Stimulated activated CD4-positive, alpha-beta T cell treated with anti-CD3 and anti-CD28 coated beads, Interleukin-2, amount 100 ng/mL, for 4 hours (primary cell): ENCODE data around the gene CETN2.
"Not testable (repeated sequence)": the region's sequence is repeated elsewhere in the genome, so short reads cannot be mapped to it uniquely, and the experiment has no call there.

ENCODE experiments used
- DNase-seq: peaks from one replicate; pipeline ENCODE4 v3.0.0-alpha.2; 2020; ENCODE audit warnings: low read depth

Gene CETN2

DNA sequence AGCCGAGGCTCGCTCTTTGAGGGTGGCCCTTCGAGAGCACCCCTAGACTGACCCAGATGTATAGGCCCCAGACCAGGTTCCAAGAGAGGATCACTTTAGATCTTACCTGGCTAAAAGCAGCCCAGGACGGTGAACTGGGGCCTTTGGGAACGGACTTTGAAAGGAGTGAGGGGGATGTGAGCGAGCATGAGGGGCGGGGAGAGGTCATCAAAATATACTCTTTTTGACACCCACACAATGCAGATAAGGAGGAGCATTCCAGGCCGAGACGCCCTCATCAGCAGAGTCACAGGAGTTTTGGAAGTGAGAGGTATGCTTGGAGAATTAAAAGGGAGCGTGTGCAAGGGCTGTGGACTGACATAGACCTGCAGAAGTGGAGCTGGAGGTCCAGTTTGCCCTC lies 834 bp upstream of the CETN2 start:
- DNase-seq, result no peak

- DNase-seq, result no peak
Observed at GRCh38 chrX:152824841-152825374, 5.6 kb downstream of the CETN2 start.

- no peak for DNase-seq
Observed at GRCh38 chrX:152823657-152824056, 6.9 kb downstream of the CETN2 start.

GRCh38 chrX:152822383-152823086 lies 8.0 kb downstream of the CETN2 start:
- DNase-seq, result no peak

GRCh38 chrX:152821145-152821765 lies 9.3 kb downstream of the CETN2 start:
- no peak for DNase-seq

- no peak for DNase-seq
Observed at GRCh38 chrX:152819732-152820131, 10.8 kb downstream of the CETN2 start.

DNA sequence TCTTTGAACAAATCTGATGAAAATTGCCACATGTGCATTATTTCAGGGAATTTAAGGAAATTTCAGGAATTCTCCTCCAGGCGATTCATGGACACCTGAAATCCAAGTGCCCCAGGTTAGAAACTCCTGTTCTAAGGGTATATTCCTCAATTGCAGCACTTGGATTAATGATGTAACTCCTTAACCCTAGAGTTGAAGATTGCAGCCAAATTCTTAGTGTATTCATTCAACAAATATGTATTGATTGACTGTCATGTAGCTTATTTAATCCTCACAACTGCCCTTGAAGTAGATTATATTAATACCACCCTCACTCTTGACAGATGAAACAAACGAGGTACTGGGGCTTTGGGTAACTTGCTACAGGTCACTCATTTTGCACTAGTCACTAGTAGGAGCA lies 11.3 kb downstream of the CETN2 start:
- no peak for DNase-seq

DNA sequence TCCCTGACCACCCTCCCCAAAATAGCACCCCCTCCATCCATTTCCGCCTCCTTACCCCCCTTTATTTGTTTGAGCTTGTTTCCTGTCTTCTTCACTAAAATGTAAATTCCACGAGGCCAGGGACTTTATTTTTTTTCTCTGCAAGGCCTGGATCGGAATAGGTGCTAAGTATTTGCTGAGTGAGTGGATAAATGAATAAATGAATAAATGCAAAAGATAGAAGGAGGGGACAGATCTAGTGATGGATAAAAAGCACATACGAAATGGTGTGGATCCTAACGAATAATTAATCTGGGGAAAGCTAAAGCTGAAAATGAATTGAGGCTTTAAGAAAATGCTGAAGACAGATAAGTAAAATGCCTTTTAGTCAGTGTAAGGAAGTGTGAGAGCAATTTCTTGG lies 12.2 kb downstream of the CETN2 start:
- DNase-seq, result no peak

GRCh38 chrX:152817078-152817764 lies 13.3 kb downstream of the CETN2 start:
- no peak for DNase-seq

GRCh38 chrX:152814048-152814447 lies 16.5 kb downstream of the CETN2 start:
- no peak for DNase-seq

DNA sequence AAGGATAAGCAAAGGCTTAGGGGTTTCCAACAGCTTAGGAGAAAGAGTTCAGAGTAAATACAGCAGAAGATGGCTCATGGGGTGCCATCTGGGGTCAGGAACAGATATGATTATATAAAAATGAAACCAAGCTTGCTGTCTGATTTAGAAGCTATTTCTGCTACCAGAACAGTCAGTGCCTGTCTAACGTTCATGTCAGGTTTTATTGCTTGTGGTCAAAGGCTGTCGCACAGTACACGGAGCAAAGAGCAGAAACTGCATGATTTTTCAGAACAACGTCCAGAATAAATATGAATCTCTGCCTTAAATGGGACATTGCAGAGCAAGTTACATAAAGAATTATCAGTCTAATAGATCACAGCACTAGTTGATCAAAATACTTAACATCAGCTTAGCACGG lies 17.4 kb downstream of the CETN2 start:
- DNase-seq, result no peak

- no peak for DNase-seq
Observed at GRCh38 chrX:152810403-152810802, 20.2 kb downstream of the CETN2 start.

GRCh38 chrX:152806035-152806434 lies 24.5 kb downstream of the CETN2 start:
- no peak for DNase-seq

DNA sequence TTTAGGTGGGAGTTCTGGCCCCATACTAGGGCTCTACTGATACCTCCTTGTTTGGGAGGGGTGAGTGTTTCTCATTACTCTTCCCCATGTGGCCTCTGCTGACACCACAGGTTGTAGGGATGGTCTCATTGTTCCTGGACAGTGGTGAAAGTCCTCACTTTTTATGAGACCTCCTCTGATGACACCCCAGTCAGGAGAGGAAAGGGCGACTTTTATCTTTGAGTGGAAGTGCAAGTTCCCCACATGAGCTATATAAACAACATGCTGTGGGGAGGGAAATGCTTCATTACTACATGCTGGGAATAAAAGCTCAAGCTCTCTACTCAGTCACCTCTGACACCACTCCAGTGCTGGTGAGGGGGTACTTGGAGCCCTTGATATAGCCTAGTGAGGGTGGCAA lies 31.6 kb downstream of the CETN2 start:
- no peak for DNase-seq

GRCh38 chrX:152787062-152787461 lies 43.5 kb downstream of the CETN2 start:
- not testable (repeated sequence) for DNase-seq
